Transverse colon (tissue), 4 donors: ENCODE measurements around the gene ASXL3. TPM values are rescaled to one million over a fixed set of nuclear protein-coding genes. Genes with fewer than 3 reads are reported as not detected.

Experiments
- DNase-seq: peaks from one replicate; pipeline ENCODE4 v3.0.0-alpha.2; 2019
- H3K27ac ChIP-seq, 4 donors: fragments of 200-600 bp; sonication (generic); 2 replicates each; pipeline ENCODE4 v1.5.1; 2016 to 2018; ENCODE audit warnings: inconsistent platforms in 4 of 4
- H3K27me3 ChIP-seq: fragments of 200-600 bp; sonication (generic); 2 replicates; pipeline ENCODE4 v1.5.1; 2017; ENCODE audit warnings: inconsistent platforms
- H3K36me3 ChIP-seq, 4 donors: fragments of 200-600 bp; sonication (generic); 2 replicates each; pipeline ENCODE4 v1.5.1; 2017 to 2019; ENCODE audit warnings: inconsistent platforms in 4 of 4
- H3K4me1 ChIP-seq, 4 donors: fragments of 200-600 bp; sonication (generic); 2 replicates each; pipeline ENCODE4 v1.5.1; 2017 to 2020; ENCODE audit warnings: inconsistent platforms in 4 of 4
- H3K4me3 ChIP-seq, 4 donors: fragments of 200-600 bp; sonication (generic); 1 replicate in 1 of 4; 2 replicates in 3 of 4; pipeline versions ENCODE4 v1.5.1 to v1.6.1; 2017 to 2019; ENCODE audit warnings: inconsistent platforms in 4 of 4
- H3K9me3 ChIP-seq, 2 donors: fragments of 200-600 bp; sonication (generic); 2 replicates each; pipeline ENCODE4 v1.5.1; 2017 to 2019; ENCODE audit warnings: inconsistent platforms in 2 of 2
- EP300 ChIP-seq: sonication (generic); formaldehyde crosslinking; IDR thresholded peaks from one replicate; pipeline ENCODE4 v1.6.1; 2017; ENCODE audit warnings: antibody characterized with exemption, low read depth
- POLR2A ChIP-seq: fragments of 450-650 bp; IDR thresholded peaks from one replicate; pipeline ENCODE4 v1.6.1; 2016; ENCODE audit warnings: antibody characterized with exemption, mild to moderate bottlenecking, moderate library complexity
- POLR2AphosphoS5 ChIP-seq, 3 donors: sonication (generic); formaldehyde crosslinking; IDR thresholded peaks; one replicate each; pipeline ENCODE4 v1.6.1; 2016; ENCODE audit warnings: antibody characterized with exemption in 3 of 3
- WGBS, 2 donors: methylation state at CpG; one replicate each; pipeline ENCODE4 v1.1.5; 2018; ENCODE audit warnings: low coverage in 1 of 2; 5-methylcytosine and 5-hydroxymethylcytosine counted together
- in situ Hi-C, 4 donors: fragments of 200-750 bp; cut with MboI; loops; one replicate each; pipeline versions ENCODE4 v1.15.0 to v1.15.1; 2017; ENCODE audit warnings: low sequenced_read_pairs in 3 of 4, low pct_ligation_motif_present in 1 of 4, low pct_unique_long_range_greater_than_20kb in 1 of 4
- intact Hi-C: fragments of 100-400 bp; cut with DNase I; formaldehyde crosslinking; loops from one replicate; pipeline ENCODE4 v1.15.1; 2023; ENCODE audit warnings: low total_unique reads
- total RNA-seq, 4 donors: library from RNA; depleted of rRNA; stranded (reverse); fragments of >200 nt; gene quantifications; one replicate each; pipeline ENCODE4 v1.1.0, GENCODE V29; 2016
- TF ChIP-seq, protein P1 (sequence below), 5 experiments: fragments of 200-600 bp in 3 of 5; fragments of 450-650 bp in 2 of 5; sonication (generic) in 3 of 5; IDR thresholded peaks; 1 replicate in 2 of 5; 2 replicates in 3 of 5; pipeline ENCODE4 v1.5.1; 2016 to 2017; ENCODE audit warnings: antibody characterized with exemption in 5 of 5, inconsistent platforms in 3 of 5, mild to moderate bottlenecking in 2 of 5, moderate library complexity in 1 of 5

ASXL3 gene
- total RNA-seq, 4 donors from 2014 or later = 0.75 to 3.0 (median 1.7) TPM

DNA sequence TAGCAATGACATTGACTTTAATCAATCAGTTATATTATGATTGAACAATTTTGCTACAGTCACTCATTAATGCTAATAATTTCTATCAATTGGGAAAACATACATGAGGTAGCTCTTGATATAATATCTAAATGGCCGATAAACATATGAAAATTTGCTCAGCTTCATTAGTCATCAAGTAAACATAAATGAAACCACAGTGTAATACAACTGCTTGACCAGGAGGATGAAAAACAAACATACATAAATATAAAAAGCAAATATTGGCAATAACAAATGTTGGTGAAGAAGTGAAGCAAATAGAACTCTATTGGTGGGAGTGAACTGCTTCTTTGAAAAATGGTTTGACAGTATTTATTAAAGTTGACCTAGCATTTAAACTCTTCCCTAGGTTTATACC is 130.9 kb downstream of the ASXL3 start:
- Histone ChIP-seq H3K9me3 (no peaks in the 10 kb centered on the region), H3K4me3 (no peak overlapping the region), H3K4me1 (no peaks in the 10 kb centered on the region), H3K27me3 (no peaks in the 10 kb centered on the region), H3K36me3 (no peaks in the 10 kb centered on the region), H3K27ac (no peak overlapping the region)
- DNase-seq = no peak
- intact Hi-C loops (no loop called here), in situ Hi-C loops (no loop called here)
- TF ChIP-seq, protein P1, sequence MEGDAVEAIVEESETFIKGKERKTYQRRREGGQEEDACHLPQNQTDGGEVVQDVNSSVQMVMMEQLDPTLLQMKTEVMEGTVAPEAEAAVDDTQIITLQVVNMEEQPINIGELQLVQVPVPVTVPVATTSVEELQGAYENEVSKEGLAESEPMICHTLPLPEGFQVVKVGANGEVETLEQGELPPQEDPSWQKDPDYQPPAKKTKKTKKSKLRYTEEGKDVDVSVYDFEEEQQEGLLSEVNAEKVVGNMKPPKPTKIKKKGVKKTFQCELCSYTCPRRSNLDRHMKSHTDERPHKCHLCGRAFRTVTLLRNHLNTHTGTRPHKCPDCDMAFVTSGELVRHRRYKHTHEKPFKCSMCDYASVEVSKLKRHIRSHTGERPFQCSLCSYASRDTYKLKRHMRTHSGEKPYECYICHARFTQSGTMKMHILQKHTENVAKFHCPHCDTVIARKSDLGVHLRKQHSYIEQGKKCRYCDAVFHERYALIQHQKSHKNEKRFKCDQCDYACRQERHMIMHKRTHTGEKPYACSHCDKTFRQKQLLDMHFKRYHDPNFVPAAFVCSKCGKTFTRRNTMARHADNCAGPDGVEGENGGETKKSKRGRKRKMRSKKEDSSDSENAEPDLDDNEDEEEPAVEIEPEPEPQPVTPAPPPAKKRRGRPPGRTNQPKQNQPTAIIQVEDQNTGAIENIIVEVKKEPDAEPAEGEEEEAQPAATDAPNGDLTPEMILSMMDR (IDR thresholded peaks at IDR 0.05) = no peak
- TF ChIP-seq POLR2A = no peak
- TF ChIP-seq POLR2AphosphoS5 (IDR thresholded peaks at IDR 0.05) = no peak
- no peak for TF ChIP-seq EP300
- 60 to 90% methylated on average over 1 of the region's 1 CpG for WGBS, 2 donors

DNA sequence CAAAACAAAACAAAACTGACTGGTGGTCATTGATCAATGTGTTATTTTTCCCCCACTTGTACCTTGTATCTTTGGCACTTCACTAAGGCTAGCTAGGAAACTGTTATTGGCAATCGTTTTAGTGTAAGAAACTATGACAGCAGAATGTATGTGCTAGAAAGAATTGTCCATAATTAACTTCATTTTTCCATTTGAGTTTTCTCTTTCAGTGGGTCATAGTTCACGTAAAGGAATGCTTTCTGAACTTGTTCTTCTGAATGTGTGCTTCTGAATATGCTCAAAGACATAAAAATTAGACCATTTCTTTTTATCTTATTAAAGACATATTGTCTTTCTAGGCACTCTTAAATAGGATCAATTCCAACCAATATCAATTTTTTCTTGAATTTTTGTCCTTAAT is 132.2 kb downstream of the ASXL3 start:
- Histone ChIP-seq H3K36me3 (no peaks in the 10 kb centered on the region), H3K4me3 (no peak overlapping the region), H3K9me3 (no peaks in the 10 kb centered on the region), H3K27me3 (no peaks in the 10 kb centered on the region), H3K4me1 (no peaks in the 10 kb centered on the region), H3K27ac (no peak overlapping the region)
- intact Hi-C loops (no loop called here), in situ Hi-C loops (no loop called here)
- no peak for DNase-seq
- TF ChIP-seq EP300 = no peak
- no peak for TF ChIP-seq POLR2AphosphoS5 (IDR thresholded peaks at IDR 0.05)
- TF ChIP-seq, protein P1 (IDR thresholded peaks at IDR 0.05) = no peak
- TF ChIP-seq POLR2A = no peak
- WGBS, 2 donors = 75 to 85% methylated on average over 2 of the region's 2 CpGs

DNA sequence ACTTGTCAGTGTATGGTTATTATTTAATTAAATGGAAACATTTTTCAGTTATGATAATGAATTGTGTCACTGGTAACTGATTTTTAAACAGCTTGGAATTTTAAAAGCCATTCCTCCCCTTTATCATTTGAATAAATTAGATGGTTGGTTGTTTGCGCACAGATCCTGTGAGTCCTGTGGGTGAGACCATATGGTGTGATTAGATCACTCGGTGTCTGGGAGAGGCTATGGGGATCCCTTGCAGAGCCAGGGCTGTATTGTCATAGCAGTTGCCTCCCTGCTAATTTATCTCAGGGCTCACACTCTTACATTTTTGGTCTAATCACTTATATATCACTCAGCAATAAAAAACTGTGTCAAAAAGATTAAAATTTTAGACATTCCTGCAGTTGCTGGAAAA is 133.5 kb downstream of the ASXL3 start:
- Histone ChIP-seq H3K27ac (no peak overlapping the region), H3K27me3 (no peaks in the 10 kb centered on the region), H3K4me1 (no peaks in the 10 kb centered on the region), H3K4me3 (no peak overlapping the region), H3K36me3 (no peaks in the 10 kb centered on the region), H3K9me3 (no peaks in the 10 kb centered on the region)
- no peak for DNase-seq
- WGBS, 2 donors = 88 to 91% methylated on average over 1 to 2 of the region's 2 CpGs
- intact Hi-C loops (no loop called here), in situ Hi-C loops (no loop called here)
- no peak for TF ChIP-seq POLR2A
- TF ChIP-seq EP300 = no peak
- TF ChIP-seq, protein P1 (IDR thresholded peaks at IDR 0.05) = no peak
- no peak for TF ChIP-seq POLR2AphosphoS5 (IDR thresholded peaks at IDR 0.05)

DNA sequence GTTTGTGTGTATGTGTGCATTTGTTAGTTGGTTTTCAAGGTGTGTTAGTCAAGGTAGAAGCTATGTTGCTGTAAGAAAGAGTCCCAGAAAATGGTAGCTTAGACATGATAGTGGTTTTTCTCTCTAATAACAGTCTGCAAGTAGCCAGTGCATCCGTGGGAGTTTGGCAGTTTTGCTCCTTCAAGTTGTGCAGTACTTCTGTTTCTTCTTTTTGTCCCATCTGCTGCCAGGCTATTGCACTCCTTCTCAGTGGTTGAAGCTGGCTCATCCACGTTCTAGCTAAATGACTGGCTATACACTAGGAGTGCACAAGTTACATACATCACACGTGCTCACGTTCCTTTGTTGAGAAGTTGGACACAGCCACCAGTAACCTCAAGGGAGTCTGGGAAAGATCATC is 134.7 kb downstream of the ASXL3 start:
- intact Hi-C loops = no loop called here
- Histone ChIP-seq H3K9me3 (no peaks in the 10 kb centered on the region), H3K4me3 (no peak overlapping the region), H3K27ac (no peak overlapping the region), H3K4me1 (no peaks in the 10 kb centered on the region), H3K36me3 (no peaks in the 10 kb centered on the region), H3K27me3 (no peaks in the 10 kb centered on the region)
- WGBS, 2 donors = 72 to 78% methylated on average over 2 to 4 of the region's 4 CpGs
- in situ Hi-C loops = no loop called here
- DNase-seq = no peak
- no peak for TF ChIP-seq POLR2A
- TF ChIP-seq, protein P1 (IDR thresholded peaks at IDR 0.05) = no peak
